Measurements from ENCODE around the gene TBX5.
"Not testable (repeated sequence)": the region's sequence is repeated elsewhere in the genome, so short reads cannot be mapped to it uniquely, and the experiment has no call there.

The TBX5 gene

DNA sequence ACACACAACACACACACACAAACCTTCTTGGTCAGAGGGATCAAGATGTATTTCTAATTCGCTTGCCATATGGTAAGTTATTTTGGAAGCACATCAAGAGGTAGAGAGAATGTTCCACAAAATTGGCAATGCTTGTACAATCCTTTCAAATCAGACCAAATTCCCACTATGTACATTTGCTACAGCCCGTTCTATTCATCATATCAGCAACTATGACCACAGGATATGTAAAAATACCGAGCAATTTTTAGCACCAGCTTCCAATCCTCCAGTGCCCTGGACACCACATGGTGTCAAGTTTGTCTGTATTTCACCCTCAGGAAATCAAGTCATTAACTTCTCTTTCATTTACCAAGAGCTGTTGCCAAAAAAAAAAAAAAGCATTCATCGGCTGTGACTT lies 21.2 kb downstream of the TBX5 start:
- no peak for DNase-seq (ENCODE audit: low spot score)

GRCh38 chr12:114381177-114381576 lies 24.8 kb downstream of the TBX5 start:
- no peak for DNase-seq (ENCODE audit: low spot score)

DNA sequence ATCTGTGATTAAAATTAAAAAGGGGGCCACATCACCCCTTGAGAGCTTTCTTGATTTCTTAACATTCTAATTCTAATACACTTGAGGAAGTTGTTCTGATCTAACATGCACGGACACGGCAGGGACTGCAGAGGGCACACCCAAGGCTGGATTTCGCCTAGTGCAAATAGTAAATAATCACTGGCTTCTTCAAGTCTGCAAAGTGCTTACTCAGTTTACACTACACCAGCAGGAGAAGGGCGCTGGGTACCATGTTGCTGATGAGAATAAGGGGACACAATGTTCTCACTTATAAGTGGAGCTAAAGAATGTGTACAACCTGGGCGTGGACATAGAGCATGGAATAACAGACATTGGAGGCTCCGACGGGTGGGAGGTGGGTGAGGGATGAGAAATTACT lies 34.2 kb downstream of the TBX5 start:
- no peak for DNase-seq (ENCODE audit: low spot score)

DNA sequence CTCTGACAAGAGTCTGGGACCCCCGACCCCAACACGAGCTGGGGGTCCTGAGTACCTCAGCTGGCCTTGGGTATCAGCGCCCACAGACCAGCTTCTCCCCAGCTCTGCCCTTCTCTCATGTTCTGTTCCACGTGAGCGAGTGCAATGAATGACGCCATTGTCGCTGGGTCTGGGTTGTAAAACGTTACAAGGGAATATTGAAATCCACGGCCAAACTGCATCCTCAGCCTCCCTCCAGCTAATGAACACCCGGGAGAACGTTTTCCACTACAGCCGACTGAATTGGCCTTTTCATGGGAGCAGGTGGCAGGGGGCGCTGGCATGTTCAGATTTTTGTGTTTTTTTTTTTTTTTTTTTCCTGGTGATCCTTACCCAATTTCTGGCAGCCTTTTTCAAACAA lies 34.7 kb downstream of the TBX5 start:
- DNase-seq (ENCODE audit: low spot score): no peak

GRCh38 chr12:114368685-114369452 lies 37.1 kb downstream of the TBX5 start:
- no peak for DNase-seq (ENCODE audit: low spot score)

- DNase-seq (ENCODE audit: low spot score): no peak
Measured at GRCh38 chr12:114361992-114362391, 44.0 kb downstream of the TBX5 start.

DNA sequence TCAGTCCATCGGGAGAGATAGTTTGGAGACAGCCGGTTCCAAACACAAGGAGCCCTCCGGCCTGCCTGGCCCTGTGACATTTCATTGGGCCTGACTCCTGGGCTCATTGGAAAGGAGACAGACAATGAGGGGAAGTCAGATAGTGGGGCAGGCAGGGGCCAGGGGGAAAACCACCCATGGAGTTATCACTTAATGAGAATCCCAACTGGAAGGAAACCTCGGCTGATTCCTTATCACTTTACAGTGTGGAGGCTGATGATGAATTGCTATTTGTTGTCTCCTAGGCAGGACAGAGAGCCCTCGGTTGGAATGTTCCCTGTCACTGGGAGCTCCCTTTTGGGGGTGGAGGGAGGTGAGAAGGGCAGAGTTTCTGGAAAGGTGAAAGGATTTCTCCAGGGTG lies 44.4 kb downstream of the TBX5 start:
- no peak for DNase-seq (ENCODE audit: low spot score)

- no peak for DNase-seq (ENCODE audit: low spot score)
Measured at GRCh38 chr12:114360485-114360884, 45.5 kb downstream of the TBX5 start.

GRCh38 chr12:114355389-114356088 lies 50.4 kb downstream of the TBX5 start:
- no peak for DNase-seq (ENCODE audit: low spot score)

DNA sequence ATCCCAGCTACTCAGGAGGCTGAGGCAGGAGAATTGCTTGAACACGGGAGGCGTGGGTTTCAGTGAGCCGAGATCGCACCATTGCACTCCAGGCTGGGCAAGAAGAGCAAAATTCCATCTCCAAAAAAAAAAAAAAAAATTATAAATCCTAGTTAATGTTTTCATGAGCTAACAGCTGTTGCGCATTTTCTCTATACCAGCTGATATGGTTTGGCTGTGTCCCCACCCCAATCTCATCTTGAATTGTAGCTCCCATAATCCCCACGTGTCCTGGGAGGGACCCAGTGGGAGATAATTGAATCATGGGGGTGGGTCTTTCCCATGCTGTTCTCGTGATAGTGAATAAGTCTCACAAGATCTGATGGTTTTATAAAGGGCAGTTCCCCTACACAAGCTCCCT lies 56.7 kb downstream of the TBX5 start:
- not testable (repeated sequence) for DNase-seq (ENCODE audit: low spot score)

DNA sequence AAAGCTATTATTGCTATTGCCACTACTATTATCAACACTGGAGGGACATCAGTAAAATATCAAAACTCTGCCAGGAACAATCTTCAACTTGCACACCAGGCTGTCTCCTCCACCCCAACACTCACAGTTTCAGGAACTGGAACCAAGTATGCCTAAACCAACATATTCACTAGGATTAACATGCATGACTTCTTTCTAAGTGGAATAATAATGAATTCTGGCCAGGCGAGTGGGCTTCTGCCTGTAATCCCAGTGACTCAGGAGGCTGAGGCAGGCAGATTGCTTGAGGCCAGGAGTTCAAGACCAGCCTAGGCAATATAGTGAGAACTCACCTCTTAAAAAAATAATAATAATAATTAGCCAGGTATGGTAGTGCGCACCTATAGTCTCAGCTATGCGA lies 58.1 kb downstream of the TBX5 start:
- DNase-seq (ENCODE audit: low spot score): no peak

- no peak for DNase-seq (ENCODE audit: low spot score)
Measured at GRCh38 chr12:114344831-114345230, 61.1 kb downstream of the TBX5 start.

DNA sequence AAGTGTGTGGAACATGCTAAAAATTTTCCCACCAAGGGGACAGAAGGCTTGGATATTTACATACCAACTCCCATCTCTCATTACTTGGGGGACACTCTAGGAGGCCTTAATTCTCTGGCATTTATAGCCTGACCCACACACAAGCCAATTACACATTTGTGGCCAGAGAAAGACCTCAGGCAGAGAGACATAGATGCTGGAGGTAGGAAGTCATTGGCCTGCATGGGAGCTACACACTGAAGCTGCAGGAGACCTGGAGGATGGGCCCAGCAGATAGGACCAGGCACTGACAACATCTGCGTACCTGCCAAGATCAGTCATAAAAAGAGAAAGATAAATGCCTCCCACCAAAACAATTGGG lies 61.7 kb downstream of the TBX5 start:
- DNase-seq (ENCODE audit: low spot score): no peak

DNA sequence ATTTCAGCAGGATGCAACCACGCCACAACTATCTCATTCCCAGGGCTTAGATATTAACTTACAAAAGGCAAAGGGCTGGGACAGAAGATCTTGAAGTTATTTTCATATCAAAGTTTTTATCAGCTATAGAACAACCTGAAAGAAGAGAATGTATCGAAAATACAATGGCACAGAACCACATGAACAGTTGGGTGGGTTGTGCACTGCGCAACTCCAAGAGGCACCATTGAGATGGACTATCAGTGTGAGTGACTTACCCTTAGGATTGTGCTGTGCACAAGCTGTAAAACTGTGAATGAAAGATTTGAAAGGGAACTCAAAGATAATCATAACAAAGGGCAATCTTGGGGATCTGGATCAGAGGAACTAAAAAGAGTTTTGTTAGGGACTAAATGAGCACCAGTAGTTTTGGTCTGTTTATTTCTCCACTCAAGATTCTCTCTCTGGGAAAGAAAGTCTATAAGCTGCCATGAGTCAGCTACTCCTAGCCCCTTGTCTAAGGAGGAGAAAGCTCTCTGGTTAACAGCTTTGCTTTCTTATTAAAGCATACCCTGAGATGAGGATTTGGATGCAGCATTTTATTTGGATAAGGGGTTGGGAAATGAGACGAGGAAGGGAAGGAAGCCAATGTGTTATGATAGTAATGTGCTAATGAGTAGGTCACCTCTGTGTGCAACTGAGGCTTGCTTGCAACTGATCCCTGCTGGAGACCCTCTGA lies 62.2 kb downstream of the TBX5 start:
- no peak for DNase-seq (ENCODE audit: low spot score)

DNA sequence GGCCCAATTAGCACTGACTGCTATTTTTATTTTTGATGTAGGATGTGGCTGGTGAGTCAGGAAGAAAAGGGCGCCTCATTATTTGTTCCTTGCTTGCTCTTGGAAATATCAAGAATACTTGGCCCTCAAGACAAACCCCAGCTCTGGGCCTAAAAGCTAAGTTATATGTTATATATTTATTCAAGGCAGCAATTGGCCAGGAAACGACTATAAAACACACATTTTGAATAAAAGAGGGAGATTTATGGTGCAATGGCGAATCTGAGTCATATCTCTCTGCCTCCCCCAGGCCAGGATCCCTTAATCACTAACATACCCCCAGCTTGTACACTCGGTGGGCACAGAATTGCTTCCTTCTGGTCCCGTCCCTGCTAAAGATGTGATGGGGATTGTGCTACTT lies 63.3 kb downstream of the TBX5 start:
- no peak for DNase-seq (ENCODE audit: low spot score)

DNA sequence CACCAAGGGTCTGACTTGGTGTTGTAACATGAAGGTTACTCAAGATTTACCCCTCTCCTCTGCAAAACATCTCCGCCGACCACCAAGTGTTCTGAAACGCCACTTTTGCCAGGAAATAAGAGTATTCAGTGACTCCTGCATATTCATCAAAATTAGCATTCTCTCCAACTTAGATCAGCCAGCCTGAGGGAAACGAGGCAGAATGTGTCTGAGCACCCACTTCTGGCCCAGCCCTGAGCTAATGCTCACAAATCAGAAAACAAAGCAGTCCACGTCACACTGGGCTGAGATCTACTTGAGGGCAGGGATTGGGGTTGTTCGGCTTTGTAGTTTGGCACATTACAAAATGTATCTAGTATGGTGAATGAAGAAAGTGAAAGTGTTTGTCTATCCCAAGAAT lies 64.3 kb downstream of the TBX5 start:
- DNase-seq (ENCODE audit: low spot score): no peak

- DNase-seq (ENCODE audit: low spot score): no peak
Measured at GRCh38 chr12:114340231-114340630, 65.7 kb downstream of the TBX5 start.

GRCh38 chr12:114339626-114340025 lies 66.3 kb downstream of the TBX5 start:
- DNase-seq (ENCODE audit: low spot score): no peak

DNA sequence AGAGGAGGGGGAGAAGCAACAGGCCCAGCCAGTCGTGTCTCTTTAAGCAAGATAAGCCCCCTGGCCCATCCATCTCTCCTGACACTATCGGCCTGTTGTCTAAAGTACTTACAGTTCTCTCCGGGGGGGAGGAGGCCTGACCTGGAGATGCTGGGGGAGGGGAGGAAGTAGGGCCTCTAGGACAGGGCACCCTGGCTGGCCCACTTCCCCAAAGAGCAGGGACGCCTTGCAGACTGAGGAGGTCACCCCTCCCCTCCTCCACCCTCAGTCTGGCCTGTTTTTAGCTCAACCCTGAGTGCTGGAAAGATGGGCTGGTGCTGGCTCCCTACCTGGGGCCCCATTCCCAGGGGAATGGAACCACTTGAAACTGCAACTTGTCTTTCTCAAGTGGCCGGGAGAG lies 70.3 kb downstream of the TBX5 start:
- no peak for DNase-seq (ENCODE audit: low spot score)

GRCh38 chr12:114334395-114334794 lies 71.5 kb downstream of the TBX5 start:
- no peak for DNase-seq (ENCODE audit: low spot score)

GRCh38 chr12:114328292-114328691 lies 77.7 kb downstream of the TBX5 start:
- no peak for DNase-seq (ENCODE audit: low spot score)

DNA sequence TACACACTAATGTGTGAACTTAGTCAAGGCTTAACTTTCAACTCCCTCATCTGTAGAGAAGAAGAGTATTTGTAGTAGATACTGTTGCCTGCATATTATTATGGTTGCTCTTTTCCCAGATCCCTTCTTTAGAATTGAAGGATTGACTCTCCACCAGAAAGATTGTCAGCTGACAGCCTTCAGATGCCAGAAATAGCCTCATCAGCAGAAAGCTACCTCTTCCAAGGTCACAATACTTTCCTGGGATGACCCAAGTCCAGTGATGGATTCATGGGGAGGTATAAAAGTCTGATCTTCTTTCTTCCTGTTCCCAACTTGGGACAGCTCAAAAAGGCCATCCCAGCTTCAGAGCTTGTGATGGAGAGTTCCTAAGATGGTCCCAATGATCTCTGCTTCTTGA lies 78.2 kb downstream of the TBX5 start:
- DNase-seq (ENCODE audit: low spot score): no peak

DNA sequence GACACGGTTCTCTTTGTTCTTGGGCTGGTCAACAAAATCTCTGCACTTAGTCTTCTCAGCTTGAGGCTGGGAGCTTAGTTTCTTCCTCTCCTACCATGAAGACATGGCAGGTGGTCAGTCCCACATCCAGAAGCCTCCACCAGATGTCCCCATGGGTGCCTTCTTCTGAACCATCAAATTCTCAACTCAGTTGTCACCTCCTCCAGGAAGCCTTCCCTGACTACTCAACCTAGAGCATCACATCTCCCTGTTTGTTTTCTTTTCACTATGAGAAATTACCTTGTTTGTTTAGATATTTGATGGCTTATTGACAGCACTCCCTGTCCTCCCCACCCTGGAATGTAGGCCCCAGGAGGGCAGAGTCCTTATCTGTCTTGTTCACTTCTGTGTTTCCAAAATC lies 84.4 kb downstream of the TBX5 start:
- DNase-seq (ENCODE audit: low spot score): no peak

All from CD4-positive, alpha-beta T cell treated with Interleukin-2 at 100 ng/mL for 4 hours (primary cell).